Peyer's patch (tissue), 4 donors: ENCODE data around the gene RLN3. TPM values are rescaled to one million over a fixed set of nuclear protein-coding genes. Genes with fewer than 3 reads are reported as not detected.
A peak's percentile ranks its signal among the peaks of the same experiment; 100 is the strongest.

Experiments
- DNase-seq, 3 donors: peaks; one replicate each; pipeline ENCODE4 v3.0.0-alpha.2; 2017 to 2019
- H3K27ac ChIP-seq, 4 donors: fragments of 200-600 bp; sonication (generic); one replicate each; pipeline ENCODE4 v1.5.1; 2016 to 2019
- H3K27me3 ChIP-seq, 2 donors: fragments of 200-600 bp; sonication (generic); one replicate each; pipeline ENCODE4 v1.5.1; 2019
- H3K36me3 ChIP-seq, 3 donors: fragments of 200-600 bp; sonication (generic); one replicate each; pipeline ENCODE4 v1.5.1; 2016 to 2019
- H3K4me1 ChIP-seq, 4 donors: fragments of 200-600 bp; sonication (generic); one replicate each; pipeline ENCODE4 v1.5.1; 2016 to 2019
- H3K4me3 ChIP-seq, 4 donors: fragments of 200-600 bp; sonication (generic); 1 replicate in 3 of 4; 2 replicates in 1 of 4; pipeline ENCODE4 v1.5.1; 2016 to 2019; ENCODE audit warnings: mild to moderate bottlenecking in 1 of 4
- H3K9me3 ChIP-seq, 4 donors: fragments of 200-600 bp; sonication (generic); one replicate each; pipeline ENCODE4 v1.5.1; 2016 to 2019; ENCODE audit warnings: mild to moderate bottlenecking in 1 of 4
- CTCF ChIP-seq, 6 experiments: fragments of 450-650 bp in 4 of 6; fragments of 200-600 bp in 2 of 6; sonication (generic) in 1 of 6; IDR thresholded peaks; one replicate each; pipeline ENCODE4 v1.5.1; 2017 to 2019; ENCODE audit warnings: antibody characterized with exemption in 6 of 6, mild to moderate bottlenecking in 3 of 6, moderate library complexity in 1 of 6
- POLR2A ChIP-seq, 2 donors: fragments of 450-650 bp; IDR thresholded peaks; one replicate each; pipeline ENCODE4 v1.5.1; 2017; ENCODE audit warnings: antibody characterized with exemption in 2 of 2, mild to moderate bottlenecking in 2 of 2, moderate library complexity in 2 of 2
- total RNA-seq, 4 donors: library from RNA; depleted of rRNA; stranded (reverse); fragments of >200 nt; gene quantifications; one replicate each; pipeline ENCODE4 v1.1.0, GENCODE V29; 2016

The RLN3 gene
- total RNA-seq, 4 donors from 2014 or later = not detected

DNA sequence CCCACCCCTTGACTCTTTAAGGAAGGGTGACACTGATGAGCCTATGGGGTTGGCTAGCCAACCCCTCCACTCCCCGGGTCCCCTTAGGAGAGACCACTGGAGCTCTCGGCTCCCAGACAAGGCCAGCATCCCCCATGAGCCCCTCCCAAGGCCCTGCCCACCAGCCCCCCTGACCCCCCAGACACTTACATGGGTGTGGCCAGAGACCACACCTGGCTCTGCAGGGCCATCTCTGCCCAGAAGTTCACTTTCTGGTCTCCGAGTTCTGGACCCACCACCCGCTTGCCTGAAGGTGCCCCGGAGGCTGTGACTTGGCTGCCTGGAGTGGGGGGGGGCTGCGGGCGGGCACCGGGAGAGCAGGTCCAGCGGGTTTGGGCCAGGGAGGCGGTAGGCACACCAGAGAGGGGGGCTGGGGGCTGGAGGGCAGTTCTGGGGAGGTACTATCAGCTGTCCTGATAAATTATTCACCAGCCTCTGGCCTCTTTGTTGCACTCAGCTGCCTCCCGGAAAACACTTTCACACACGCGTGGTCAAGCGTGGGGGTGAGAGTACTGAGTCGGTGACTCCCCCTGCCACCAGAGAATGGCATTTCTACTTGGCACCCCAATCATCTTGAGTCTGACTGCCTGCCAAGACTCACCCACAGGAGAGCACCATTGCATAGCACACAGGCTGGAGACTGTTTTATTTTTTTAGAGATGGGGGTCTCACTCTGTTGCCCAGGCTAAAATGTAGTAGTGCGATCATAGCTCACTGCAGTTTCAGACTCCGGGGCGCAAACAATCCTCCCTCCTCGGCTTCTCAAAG is 34.0 kb downstream of the RLN3 start, which contains the start of gene PALM3:
Gene PALM3 (minus strand): TSS at position 326 of the 807 bp plus-strand sequence. CDS start 96 bp downstream, at position 230.
- Histone ChIP-seq H3K4me3 (peak within 1 kb of the TSS in 2 of 4 donors; percentile 14 to 42), H3K9me3 (no peaks in the 10 kb centered on the region), H3K27ac (no peak within 1 kb of the TSS), H3K27me3 (peaks cover 0 to 3% of the 10 kb centered on the region in 2 donors), H3K4me1 (peaks cover 0 to 21% (median 5%) of the 10 kb centered on the region in 4 donors), H3K36me3 (no peaks in the 10 kb centered on the region)
- TF ChIP-seq POLR2A (IDR thresholded peaks at IDR 0.05) = no peak
- TF ChIP-seq CTCF (IDR thresholded peaks at IDR 0.05) = no peak
- DNase-seq = no peak

DNA sequence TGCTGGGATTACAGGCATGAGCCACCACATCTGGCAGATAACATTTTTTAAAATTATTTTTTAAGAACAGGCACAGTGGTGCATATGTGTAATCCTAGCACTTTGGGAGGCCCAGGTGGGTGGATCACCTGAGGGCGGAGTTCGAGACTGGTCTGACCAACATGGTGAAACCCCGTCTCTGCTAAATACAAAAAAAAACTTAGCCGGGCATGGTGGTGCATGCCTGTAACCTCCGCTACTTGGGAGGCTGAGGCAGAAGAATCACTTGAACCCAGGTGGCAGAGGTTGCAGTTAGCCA is 34.6 kb downstream of the RLN3 start:
- Histone ChIP-seq H3K27ac (no peak overlapping the region), H3K36me3 (no peaks in the 10 kb centered on the region), H3K9me3 (no peaks in the 10 kb centered on the region), H3K4me1 (peaks cover 0 to 20% (median 3%) of the 10 kb centered on the region in 4 donors), H3K27me3 (peaks cover 0 to 3% of the 10 kb centered on the region in 2 donors), H3K4me3 (no peak overlapping the region)
- TF ChIP-seq POLR2A (IDR thresholded peaks at IDR 0.05) (no peak), CTCF (IDR thresholded peaks at IDR 0.05) (no peak)
- no peak for DNase-seq

- Histone ChIP-seq H3K4me1 (peaks cover 0 to 14% (median 1%) of the 10 kb centered on the region in 4 donors), H3K9me3 (no peaks in the 10 kb centered on the region), H3K4me3 (no peak overlapping the region), H3K27ac (no peak overlapping the region), H3K36me3 (no peaks in the 10 kb centered on the region), H3K27me3 (peaks cover 0 to 3% of the 10 kb centered on the region in 2 donors)
- no peak for DNase-seq
- no peak for TF ChIP-seq POLR2A (IDR thresholded peaks at IDR 0.05)
Observed at GRCh38 chr19:14063105-14063504, 35.2 kb downstream of the RLN3 start.

GRCh38 chr19:14066134-14066533 is 38.2 kb downstream of the RLN3 start:
- peaks cover 0 to 3% of the 10 kb centered on the region in 2 donors for H3K27me3 ChIP-seq
- H3K9me3 ChIP-seq = no peaks in the 10 kb centered on the region
- H3K36me3 ChIP-seq = no peaks in the 10 kb centered on the region
- no peak for DNase-seq
- H3K4me1 ChIP-seq = peaks cover 0 to 7% (median 0%) of the 10 kb centered on the region in 4 donors
- TF ChIP-seq CTCF (IDR thresholded peaks at IDR 0.05) = no peak
- no peak for TF ChIP-seq POLR2A (IDR thresholded peaks at IDR 0.05)
- H3K4me3 ChIP-seq = no peak overlapping the region
- no peak overlapping the region for H3K27ac ChIP-seq

DNA sequence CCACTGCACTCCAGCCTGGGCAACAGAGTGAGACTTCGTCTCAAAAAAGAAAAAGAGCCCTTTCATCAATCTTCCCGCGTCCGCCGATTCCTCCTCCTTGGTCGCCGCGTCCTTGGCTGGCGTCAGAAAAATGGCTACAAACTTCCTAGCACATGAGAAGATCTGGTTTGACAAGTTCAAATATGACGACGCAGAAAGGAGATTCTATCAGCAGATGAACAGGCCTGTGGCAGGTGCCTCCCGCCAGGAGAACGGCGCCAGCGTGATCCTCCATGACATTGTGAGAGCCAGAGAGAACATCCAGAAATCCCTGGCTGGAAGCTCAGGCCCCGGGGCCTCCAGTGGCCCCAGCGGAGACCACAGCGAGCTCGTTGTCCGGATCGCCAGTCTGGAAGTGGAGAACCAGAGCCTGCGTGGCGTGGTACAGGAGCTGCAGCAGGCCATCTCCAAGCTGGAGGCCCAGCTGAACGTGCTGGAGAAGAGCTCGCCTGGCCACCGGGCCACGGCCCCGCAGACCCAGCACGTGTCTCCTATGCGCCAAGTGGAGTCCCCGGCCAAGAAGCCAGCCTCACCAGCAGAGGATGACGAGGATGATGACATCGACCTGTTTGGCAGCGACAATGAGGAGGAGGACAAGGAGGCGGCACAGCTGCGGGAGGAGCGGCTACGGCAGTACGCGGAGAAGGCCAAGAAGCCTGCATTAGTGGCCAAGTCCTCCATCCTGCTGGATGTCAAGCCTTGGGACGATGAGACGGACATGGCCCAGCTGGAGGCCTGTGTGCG is 42.5 kb downstream of the RLN3 start:
- no peaks in the 10 kb centered on the region for H3K27me3 ChIP-seq
- H3K36me3 ChIP-seq = no peaks in the 10 kb centered on the region
- DNase-seq = peak in 1 of 3 donors; percentile 47

More for the DNA sequence above, 42.5 kb downstream of the RLN3 start:
- no peaks in the 10 kb centered on the region for H3K9me3 ChIP-seq
- H3K27ac ChIP-seq = no peak overlapping the region
- no peak for TF ChIP-seq CTCF (IDR thresholded peaks at IDR 0.05)
- no peak for TF ChIP-seq POLR2A (IDR thresholded peaks at IDR 0.05)
- H3K4me3 ChIP-seq = no peak overlapping the region
- H3K4me1 ChIP-seq = peaks cover 0 to 28% (median 14%) of the 10 kb centered on the region in 4 donors
